ENCODE data around the gene LHX4. TPM values are rescaled to one million over a fixed set of nuclear protein-coding genes. Genes with fewer than 3 reads are reported as not detected.

The LHX4 gene
- total RNA-seq, 1 donor from 2014 or later = not detected

GRCh38 chr1:180290265-180291001 is 60.4 kb downstream of the LHX4 start:
- intact Hi-C loops (cut with micrococcal nuclease) = no loop called here

- intact Hi-C loops (cut with micrococcal nuclease) = no loop called here
Observed at GRCh38 chr1:180291004-180291403, 60.9 kb downstream of the LHX4 start.

GRCh38 chr1:180294711-180295110 is 64.6 kb downstream of the LHX4 start:
- intact Hi-C loops (cut with micrococcal nuclease) = no loop called here

- intact Hi-C loops (cut with micrococcal nuclease) = no loop called here
Observed at GRCh38 chr1:180295999-180296398, 65.9 kb downstream of the LHX4 start.

DNA sequence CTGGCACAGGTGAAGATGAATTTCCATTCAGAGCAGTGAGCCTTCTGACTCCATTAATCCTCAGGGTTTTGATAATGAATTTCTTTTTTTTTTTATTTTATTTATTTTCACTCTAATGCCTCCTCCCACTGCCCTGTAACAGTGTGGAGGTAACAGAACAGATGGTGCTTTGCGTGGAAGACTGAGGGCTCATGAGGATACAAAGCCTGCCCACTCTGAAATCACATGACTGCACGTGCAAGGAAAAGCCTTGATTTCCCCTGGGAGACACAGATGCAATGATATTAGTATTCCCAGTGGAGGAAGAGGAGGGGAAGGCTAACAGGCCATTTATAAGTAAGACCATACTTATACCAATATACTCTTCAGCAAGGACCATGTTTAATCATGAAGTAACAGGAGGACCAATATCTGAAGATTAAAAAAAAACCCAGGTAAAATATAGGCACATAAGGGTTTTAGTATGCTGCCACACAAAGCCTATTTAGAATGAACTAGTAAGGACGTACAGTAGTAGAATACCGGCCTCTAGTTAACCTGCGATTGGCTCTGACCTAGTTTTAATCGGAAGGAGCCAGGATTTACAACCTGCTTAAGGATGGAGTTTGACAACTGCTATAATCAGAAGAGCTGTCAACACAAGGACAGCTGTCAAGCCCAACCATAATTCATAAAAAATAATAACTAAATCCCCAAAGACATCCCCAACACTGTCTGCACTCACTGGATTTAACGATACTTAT is 69.6 kb downstream of the LHX4 start:
- intact Hi-C loops (cut with micrococcal nuclease) = no loop called here

- intact Hi-C loops (cut with micrococcal nuclease) = no loop called here
Observed at GRCh38 chr1:180301135-180301742, 71.2 kb downstream of the LHX4 start.

DNA sequence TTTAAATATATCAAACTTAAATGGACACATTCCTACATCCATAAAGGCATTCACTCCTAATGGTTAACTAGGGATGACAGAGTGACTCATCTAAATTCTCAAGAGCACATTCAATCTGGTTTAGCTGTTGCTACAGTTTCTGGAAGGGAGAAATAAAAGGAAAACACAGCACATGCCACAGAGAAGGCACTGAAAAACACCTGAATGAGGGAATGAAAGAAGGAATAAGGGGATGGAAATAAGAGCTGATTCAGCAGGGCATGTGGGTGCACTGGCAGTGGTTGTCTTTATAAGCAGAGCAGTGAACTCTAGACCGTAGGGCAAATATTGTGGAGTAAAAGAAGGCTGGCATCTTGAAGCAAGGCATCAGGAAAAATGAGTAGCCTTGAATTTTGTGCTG is 79.3 kb downstream of the LHX4 start:
- intact Hi-C loops (cut with micrococcal nuclease) = no loop called here

DNA sequence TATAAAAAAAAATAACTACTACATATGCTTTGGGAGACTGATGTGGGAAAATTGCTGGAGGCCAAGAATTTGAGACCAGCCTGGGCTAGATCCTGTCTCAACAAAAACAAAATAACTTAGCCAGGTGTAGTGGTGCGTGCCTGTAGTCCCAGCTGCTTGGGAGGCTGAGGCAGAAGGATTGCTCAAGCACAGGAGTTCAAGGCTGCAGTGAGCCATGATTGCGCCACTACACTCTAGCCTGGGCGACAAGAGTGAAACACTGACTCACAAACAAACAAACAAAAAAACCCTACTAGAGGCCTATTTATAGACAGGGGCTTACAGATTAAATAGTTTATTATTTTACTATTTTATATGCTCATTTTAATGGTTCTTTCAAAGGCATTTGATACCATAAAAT is 80.0 kb downstream of the LHX4 start:
- intact Hi-C loops (cut with micrococcal nuclease) = no loop called here

DNA sequence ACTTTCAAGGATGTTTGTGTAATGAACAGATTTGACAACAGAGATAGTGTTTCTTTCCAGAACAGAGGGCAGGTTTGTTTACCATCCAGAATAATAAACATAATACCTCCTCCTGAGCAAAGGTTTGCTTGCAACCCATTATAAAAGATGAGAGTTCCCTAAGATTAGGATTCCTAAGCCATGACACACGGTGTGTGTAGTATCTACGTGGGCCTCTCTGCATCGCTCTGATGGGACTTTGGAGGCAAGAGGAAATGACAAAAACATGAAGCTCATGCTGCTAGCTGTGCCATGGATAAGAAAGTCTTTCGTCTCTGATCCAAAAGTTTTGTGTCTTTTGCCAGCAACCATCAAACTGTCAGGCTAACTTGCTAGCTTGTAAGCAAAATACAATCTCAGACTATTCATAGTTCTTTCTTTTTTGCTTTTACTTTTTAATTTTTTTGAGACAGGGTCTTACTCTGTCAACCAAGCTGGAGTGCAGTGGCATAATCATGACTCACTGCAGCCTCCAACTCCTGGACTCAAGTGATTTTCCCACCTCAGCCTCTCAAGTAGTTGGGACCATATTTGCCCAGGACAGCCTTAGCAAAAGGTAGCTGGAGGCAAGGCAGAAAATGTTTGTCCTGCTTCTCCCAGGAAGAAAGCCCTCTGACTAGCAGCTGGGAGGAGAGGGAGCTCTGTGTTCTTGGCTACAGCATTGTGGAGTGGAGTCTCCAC is 81.1 kb downstream of the LHX4 start:
- intact Hi-C loops (cut with micrococcal nuclease) = no loop called here

DNA sequence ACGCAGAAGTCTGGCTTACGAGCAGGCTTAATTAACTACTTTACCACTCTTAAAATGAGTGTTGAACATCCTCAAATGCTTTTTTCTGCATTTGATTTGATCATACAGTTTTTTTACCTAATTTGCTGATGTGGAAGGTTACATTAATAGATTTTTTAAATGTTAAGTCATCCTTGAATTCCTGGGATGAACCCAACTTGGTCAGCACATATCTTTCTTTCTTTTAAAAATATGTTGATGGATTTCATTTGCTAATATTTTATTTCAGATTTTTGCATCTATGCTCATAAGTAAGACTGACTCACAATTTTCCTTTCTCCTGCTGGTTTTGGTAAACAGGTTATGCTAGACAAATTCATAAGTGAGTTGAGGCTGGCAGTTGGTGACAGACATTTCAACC is 82.9 kb downstream of the LHX4 start:
- intact Hi-C loops (cut with micrococcal nuclease) = no loop called here

DNA sequence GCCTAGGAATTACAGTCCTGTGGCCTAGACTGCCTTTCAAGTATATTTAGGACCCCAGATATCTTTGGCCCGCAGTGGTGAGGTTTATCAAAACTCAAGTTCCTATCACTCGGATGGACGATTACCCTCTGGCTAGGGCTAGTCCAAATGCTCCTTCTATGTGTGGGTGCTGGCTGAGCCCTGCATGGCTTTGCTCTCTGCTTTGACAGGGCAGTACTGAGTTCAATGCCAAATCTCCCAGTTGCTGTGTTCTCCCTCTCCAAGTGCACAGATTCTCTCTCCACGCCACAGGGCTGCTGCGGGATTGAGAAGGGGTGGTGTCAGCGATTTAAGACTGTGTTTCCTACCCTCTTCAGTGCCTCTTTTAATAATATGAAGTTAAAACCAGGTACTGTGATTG is 97.0 kb downstream of the LHX4 start:
- intact Hi-C loops (cut with micrococcal nuclease) = no loop called here

Other genes with a start within 250 kb of the LHX4 start
- 40.5 and 43.2 TPM in 2 replicates for gene QSOX1, start 75.4 kb upstream of the LHX4 start, total RNA-seq